A549 (cell line): ENCODE data around the gene SLC31A2. TPM values are rescaled to one million over a fixed set of nuclear protein-coding genes. Genes with fewer than 3 reads are reported as not detected.
"Not testable (repeated sequence)": the region's sequence is repeated elsewhere in the genome, so short reads cannot be mapped to it uniquely, and the experiment has no call there.

Source experiments
- ATAC-seq, 2 experiments: fragments of 200-7000 bp in 1 of 2; fragments of >200 bp in 1 of 2; cut with Nextera tagmentation in 1 of 2; cut with Tn5 transposase in 1 of 2; 3 replicates each; pipeline versions ENCODE4 v1.8.0 to v1.9.1; 2018 to 2020; ENCODE audit warnings: mild to moderate bottlenecking in 1 of 2, moderate library complexity in 1 of 2
- CTCF ChIA-PET: fragments of 300-600 bp; sonication (Branson Sonifier 250); formaldehyde crosslinking; extraction: SDS; loops from one replicate; lab custom pipeline; 2021; ENCODE audit warnings: antibody characterized with exemption, inconsistent platforms; lab: Yijun Ruan, JAX
- POLR2A ChIA-PET: fragments of 350-600 bp; formaldehyde crosslinking; extraction: SDS; loops from one replicate; lab custom pipeline; 2021; ENCODE audit warnings: antibody characterized with exemption, inconsistent platforms; lab: Yijun Ruan, JAX
- DNase-seq, 2 experiments: peaks; one replicate each; pipeline versions ENCODE4 v3.0.0 to v3.0.0-alpha.2; 2011 to 2016; ENCODE audit warnings: low read depth in 1 of 2, low spot score in 1 of 2
- FAIRE-seq: peaks from 2 replicates; lab custom pipeline; 2011; peaks lifted over from hg19 to GRCh38; lab: Jason Lieb, UNC
- H3K27ac ChIP-seq, 2 experiments: fragments of >200 bp; sonication (Bioruptor Twin); formaldehyde crosslinking; 3 replicates each; pipeline ENCODE4 v1.5.1; 2016 to 2017
- H3K4me1 ChIP-seq: fragments of >200 bp; sonication (Bioruptor Twin); formaldehyde crosslinking; 3 replicates; pipeline ENCODE4 v1.6.1; 2016
- H3K4me2 ChIP-seq: fragments of >200 bp; sonication (Bioruptor Twin); formaldehyde crosslinking; 3 replicates; pipeline ENCODE4 v1.6.1; 2016
- H3K4me3 ChIP-seq: fragments of >200 bp; sonication (Bioruptor Twin); formaldehyde crosslinking; 3 replicates; pipeline ENCODE4 v1.5.1; 2016
- H3K9me3 ChIP-seq: fragments of >200 bp; sonication (Bioruptor Twin); formaldehyde crosslinking; 3 replicates; pipeline ENCODE4 v1.6.1; 2016
- BCL3 ChIP-seq: fragments of >200 bp; sonication (Bioruptor Twin); formaldehyde crosslinking; IDR thresholded peaks from 3 replicates; pipeline ENCODE4 v1.6.1; 2016
- CBX8 ChIP-seq: fragments of 200-600 bp; sonication (generic); IDR thresholded peaks from 2 replicates; pipeline ENCODE4 v1.6.1; 2016
- CHD2 ChIP-seq: fragments of 150-350 bp; IDR thresholded peaks from 2 replicates; pipeline ENCODE4 v1.6.1; 2014; ENCODE audit warnings: low read length; ENCODE audit not compliant: partially characterized antibody
- EHF ChIP-seq: fragments of 250-450 bp; sonication (Bioruptor Pico); IDR thresholded peaks from 2 replicates; pipeline ENCODE4 v1.5.0; 2020; ENCODE audit warnings: mild to moderate bottlenecking
- EHMT2 ChIP-seq: fragments of 200-600 bp; sonication (generic); IDR thresholded peaks from 2 replicates; pipeline ENCODE4 v1.6.1; 2016; ENCODE audit warnings: antibody characterized with exemption, low read depth, mild to moderate bottlenecking, moderate library complexity
- ESRRA ChIP-seq: fragments of 150-350 bp; IDR thresholded peaks from 2 replicates; pipeline ENCODE4 v1.6.1; 2014; ENCODE audit warnings: mild to moderate bottlenecking, low read length, borderline replicate concordance
- FOXS1 ChIP-seq: fragments of 250-450 bp; sonication (Bioruptor Pico); IDR thresholded peaks from 2 replicates; pipeline ENCODE4 v1.5.0; 2020; ENCODE audit warnings: mild to moderate bottlenecking, moderate library complexity
- HES2 ChIP-seq: fragments of >200 bp; sonication (Bioruptor Twin); formaldehyde crosslinking; IDR thresholded peaks from 2 replicates; pipeline ENCODE4 v1.6.1; 2016
- HOXA7 ChIP-seq: fragments of 250-450 bp; sonication (Bioruptor Pico); IDR thresholded peaks from 2 replicates; pipeline ENCODE4 v1.5.0; 2020; ENCODE audit warnings: mild to moderate bottlenecking, moderate library complexity
- HOXB13 ChIP-seq: fragments of 250-450 bp; sonication (Bioruptor Pico); IDR thresholded peaks from 2 replicates; pipeline ENCODE4 v1.5.0; 2020; ENCODE audit warnings: low read depth, mild to moderate bottlenecking, moderate library complexity
- HOXB5 ChIP-seq: fragments of 250-450 bp; sonication (Bioruptor Pico); IDR thresholded peaks from 2 replicates; pipeline ENCODE4 v1.5.0; 2020; ENCODE audit warnings: mild to moderate bottlenecking, moderate library complexity
- JUNB ChIP-seq: fragments of >200 bp; sonication (Bioruptor Twin); formaldehyde crosslinking; IDR thresholded peaks from 2 replicates; pipeline ENCODE4 v1.6.1; 2016
- KDM5A ChIP-seq: fragments of 200-600 bp; sonication (generic); IDR thresholded peaks from 2 replicates; pipeline ENCODE4 v1.6.1; 2016; ENCODE audit warnings: antibody characterized with exemption, mild to moderate bottlenecking
- MAFK ChIP-seq: fragments of 450-650 bp; IDR thresholded peaks from 2 replicates; pipeline ENCODE4 v1.6.1; 2014; ENCODE audit not compliant: partially characterized antibody
- NR3C1 ChIP-seq: fragments of >200 bp; sonication (Bioruptor Twin); formaldehyde crosslinking; IDR thresholded peaks from 3 replicates; pipeline ENCODE4 v1.6.1; 2017
- PHF8 ChIP-seq: fragments of 200-600 bp; sonication (generic); IDR thresholded peaks from 2 replicates; pipeline ENCODE4 v1.6.1; 2016; ENCODE audit warnings: low read depth, mild to moderate bottlenecking, antibody characterized with exemption, moderate library complexity, borderline replicate concordance
- POLR2A ChIP-seq: IDR thresholded peaks from 2 replicates; pipeline ENCODE4 v1.6.1; 2012; ENCODE audit warnings: mild to moderate bottlenecking, low read length
- POLR2AphosphoS2 ChIP-seq: conservative IDR thresholded peaks from 2 replicates; pipeline ENCODE4 v1.6.1; 2012; ENCODE audit warnings: low read length, improper control_type of control experiment, inconsistent platforms
- RAD21 ChIP-seq, 2 experiments: fragments of >200 bp in 1 of 2; sonication (Bioruptor Twin) in 1 of 2; formaldehyde crosslinking in 1 of 2; IDR thresholded peaks in 1 of 2; conservative IDR thresholded peaks in 1 of 2; 2 replicates in 1 of 2; 3 replicates in 1 of 2; pipeline ENCODE4 v1.6.1; 2012 to 2018; ENCODE audit warnings: inconsistent platforms in 1 of 2
- RARB ChIP-seq: fragments of 250-450 bp; sonication (Bioruptor Pico); IDR thresholded peaks from 2 replicates; pipeline ENCODE4 v1.8.0; 2021; ENCODE audit warnings: mild to moderate bottlenecking, moderate library complexity
- RCOR1 ChIP-seq: fragments of 150-350 bp; IDR thresholded peaks from 2 replicates; pipeline ENCODE4 v1.6.1; 2014; ENCODE audit warnings: antibody characterized with exemption, low read length, low read depth
- USF2 ChIP-seq: fragments of 450-650 bp; IDR thresholded peaks from 2 replicates; pipeline ENCODE4 v1.6.1; 2014; ENCODE audit warnings: antibody characterized with exemption
- ZNF302 ChIP-seq: fragments of 250-450 bp; sonication (Bioruptor Pico); IDR thresholded peaks from 2 replicates; pipeline ENCODE4 v1.9.0; 2021; ENCODE audit warnings: inconsistent platforms, mild to moderate bottlenecking, moderate library complexity
- ZSCAN20 ChIP-seq: fragments of 250-450 bp; sonication (Bioruptor Pico); IDR thresholded peaks from 2 replicates; pipeline ENCODE4 v1.8.0; 2022; ENCODE audit warnings: mild to moderate bottlenecking, moderate library complexity
- WGBS: methylation state at CpG from one replicate; pipeline ENCODE4 v1.1.6; 2017; ENCODE audit errors: missing lambda C conversion rate; 5-methylcytosine and 5-hydroxymethylcytosine counted together
- polyA plus RNA-seq, 4 experiments: library from polyadenylated mRNA; depleted of rRNA in 3 of 4; stranded (reverse); fragments of >200 nt; fragmentation: RNase III in 1 of 4; extraction: RNeasy Plus Mini Kit Qiagen cat#74134 plus additional on column Dnase treatment in 1 of 4; gene quantifications; 2 replicates in 3 of 4; 3 replicates in 1 of 4; pipeline ENCODE4 v1.2.3, GENCODE V29; 2011 to 2017
- TF ChIP-seq, protein P1 (sequence below): IDR thresholded peaks from 2 replicates; pipeline ENCODE4 v1.6.1; 2012
- TF ChIP-seq, protein P2 (sequence below): IDR thresholded peaks from 2 replicates; pipeline ENCODE4 v1.6.1; 2012

SLC31A2 gene
- polyA plus RNA-seq, 2 of the 4 experiments (the other 2 are of a cell fraction): 5.8 to 5.9 TPM

- no peak overlapping the region for H3K4me3 ChIP-seq
- CTCF ChIA-PET: no interaction called here
- POLR2A ChIA-PET: no interaction called here
- FAIRE-seq (no peak), ATAC-seq (no peak), DNase-seq (no peak)
- H3K4me2 ChIP-seq: no peak overlapping the region
- 67% methylated on average over 8 of the region's 8 CpGs for WGBS
- 0 out of 3 replicates have a peak, but pooled peaks cover 3% of the 10 kb centered on the region for H3K4me1 ChIP-seq
- no peaks in the 10 kb centered on the region for H3K9me3 ChIP-seq
- no peak overlapping the region for H3K27ac ChIP-seq
- TF ChIP-seq, protein P1, sequence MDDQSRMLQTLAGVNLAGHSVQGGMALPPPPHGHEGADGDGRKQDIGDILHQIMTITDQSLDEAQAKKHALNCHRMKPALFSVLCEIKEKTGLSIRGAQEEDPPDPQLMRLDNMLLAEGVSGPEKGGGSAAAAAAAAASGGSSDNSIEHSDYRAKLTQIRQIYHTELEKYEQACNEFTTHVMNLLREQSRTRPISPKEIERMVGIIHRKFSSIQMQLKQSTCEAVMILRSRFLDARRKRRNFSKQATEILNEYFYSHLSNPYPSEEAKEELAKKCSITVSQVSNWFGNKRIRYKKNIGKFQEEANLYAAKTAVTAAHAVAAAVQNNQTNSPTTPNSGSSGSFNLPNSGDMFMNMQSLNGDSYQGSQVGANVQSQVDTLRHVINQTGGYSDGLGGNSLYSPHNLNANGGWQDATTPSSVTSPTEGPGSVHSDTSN: no peak
- no peak for TF ChIP-seq MAFK
- TF ChIP-seq HOXA7 (CRISPR knock-in tag): no peak
- TF ChIP-seq PHF8: no peak
- no peak for TF ChIP-seq EHMT2
- TF ChIP-seq POLR2AphosphoS2: no peak
- no peak for TF ChIP-seq POLR2A
- no peak for TF ChIP-seq JUNB
- no peak for TF ChIP-seq ESRRA
- no peak for TF ChIP-seq ZSCAN20 (CRISPR knock-in tag)
- no peak for TF ChIP-seq ZNF302 (CRISPR knock-in tag)
- TF ChIP-seq BCL3: no peak
- TF ChIP-seq FOXS1: no peak
- no peak for TF ChIP-seq NR3C1
- TF ChIP-seq, protein P2, sequence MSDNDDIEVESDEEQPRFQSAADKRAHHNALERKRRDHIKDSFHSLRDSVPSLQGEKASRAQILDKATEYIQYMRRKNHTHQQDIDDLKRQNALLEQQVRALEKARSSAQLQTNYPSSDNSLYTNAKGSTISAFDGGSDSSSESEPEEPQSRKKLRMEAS: no peak
These were observed 1.9 kb upstream of the SLC31A2 start for GRCh38 chr9:113148781-113149510.

DNA sequence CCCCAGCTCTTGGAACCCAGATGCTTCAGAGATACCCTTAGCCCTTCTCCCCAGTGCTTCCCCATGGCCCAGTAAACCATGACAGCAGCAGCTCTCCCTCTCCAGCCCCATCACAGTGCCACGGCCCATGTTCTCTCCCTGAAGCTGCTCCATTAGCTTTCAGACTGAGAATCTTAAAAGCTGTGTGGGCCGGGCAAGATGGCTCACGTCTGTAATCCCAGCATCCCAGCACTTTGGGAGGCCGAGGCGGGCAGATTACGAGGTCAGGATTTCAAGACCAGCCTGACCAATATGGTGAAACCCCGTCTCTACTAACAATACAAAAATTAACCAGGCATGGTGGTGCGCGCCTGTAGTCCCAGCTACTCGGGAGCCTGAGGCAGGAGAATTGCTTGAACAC, 1.2 kb upstream of the SLC31A2 start:
- H3K4me2 ChIP-seq, ATAC-seq, H3K4me1 ChIP-seq, H3K27ac ChIP-seq, DNase-seq, POLR2A ChIA-PET, H3K4me3 ChIP-seq, H3K9me3 ChIP-seq, FAIRE-seq: not testable (repeated sequence)
- WGBS: 87% methylated on average over 10 of the region's 10 CpGs
- CTCF ChIA-PET: interaction anchor here (0.8 to 2.9 kb wide), 4 partner anchors 13 to 211 kb away, joined by 3 to 10 read pairs (median 4); no protein-coding TSS in a partner anchor

- Histone ChIP-seq H3K27ac (no peak overlapping the region), H3K9me3 (no peaks in the 10 kb centered on the region), H3K4me1 (0 out of 3 replicates have a peak, but pooled peaks cover 3% of the 10 kb centered on the region), H3K4me3 (peak overlapping the region; percentile 76), H3K4me2 (peak overlapping the region; percentile 79)
- ATAC-seq: no peak
- TF ChIP-seq RCOR1: no peak
- no peak for TF ChIP-seq JUNB
- no peak for TF ChIP-seq HES2
- TF ChIP-seq EHMT2: no peak
- TF ChIP-seq KDM5A: no peak
- TF ChIP-seq FOXS1: no peak
- no peak for TF ChIP-seq HOXB5 (CRISPR knock-in tag)
- no peak for TF ChIP-seq MAFK
- no peak for TF ChIP-seq CHD2
- no peak for TF ChIP-seq HOXB13 (CRISPR knock-in tag)
- no peak for TF ChIP-seq RAD21 (conservative IDR thresholded peaks at IDR 0.05 in 1 of 2, IDR thresholded peaks at IDR 0.05 in 1 of 2)
- no peak for TF ChIP-seq USF2
- no peak for TF ChIP-seq RARB (CRISPR knock-in tag)
- TF ChIP-seq EHF: no peak
- TF ChIP-seq CBX8: no peak
- DNase-seq: no peak
- 86% methylated on average over 11 of the region's 11 CpGs for WGBS
- ChIA-PET CTCF (interaction anchor here (0.8 to 2.9 kb wide), 8 partner anchors 7 to 122 kb away, joined by 3 to 10 read pairs (median 4); no protein-coding TSS in a partner anchor), POLR2A (interaction anchor here (0.6 to 1.6 kb wide), 3 partner anchors 69 to 562 kb away, joined by 4 to 6 read pairs (median 5); partner anchors contain the start of genes FKBP15 and SLC31A1)
- FAIRE-seq: no peak
These were observed 1.2 kb downstream of the SLC31A2 start for GRCh38 chr9:113151696-113152630.
